Activated naive CD8-positive, alpha-beta T cell treated with anti-CD3 and anti-CD28 coated beads, Interleukin-2, amount 10 ng/mL, durations not matched to agents 7 days and 5 days (primary cell): Measurements from ENCODE around the gene PRR20E. TPM values are rescaled to one million over a fixed set of nuclear protein-coding genes. Genes with fewer than 3 reads are reported as not detected.
"Not testable (repeated sequence)": the region's sequence is repeated elsewhere in the genome, so short reads cannot be mapped to it uniquely, and the experiment has no call there.

Source experiments
- ATAC-seq: fragments of 150-1000 bp; cut with Tn5 transposase; one replicate; pipeline ENCODE4 v1.10.0; 2021; ENCODE audit warnings: low read depth, moderate library complexity
- POLR2A ChIA-PET: fragments of 350-600 bp; sonication (Branson Sonifier 250); formaldehyde crosslinking; loops from one replicate; lab custom pipeline; 2021; ENCODE audit warnings: antibody characterized with exemption; lab: Charles Lee
- DNase-seq: peaks from one replicate; pipeline ENCODE4 v3.0.0; 2021
- H3K27ac Mint-ChIP-seq: one replicate; pipeline ENCODE4 v1.8.0; 2022; ENCODE audit warnings: mild to moderate bottlenecking, mixed read lengths
- H3K27me3 Mint-ChIP-seq: one replicate; pipeline ENCODE4 v1.8.0; 2022; ENCODE audit warnings: mild to moderate bottlenecking, moderate library complexity, mixed read lengths
- H3K36me3 Mint-ChIP-seq: one replicate; pipeline ENCODE4 v1.8.0; 2021; ENCODE audit warnings: mild to moderate bottlenecking, mixed read lengths
- H3K4me1 Mint-ChIP-seq: one replicate; pipeline ENCODE4 v1.8.0; 2021; ENCODE audit warnings: mixed read lengths
- H3K4me3 Mint-ChIP-seq: one replicate; pipeline ENCODE4 v1.8.0; 2022; ENCODE audit warnings: mild to moderate bottlenecking, moderate library complexity, mixed read lengths
- H3K9me3 Mint-ChIP-seq: one replicate; pipeline ENCODE4 v1.8.0; 2021; ENCODE audit warnings: mixed read lengths
- total RNA-seq, 2 experiments: library from RNA; stranded (reverse); gene quantifications; one replicate each; pipeline ENCODE4 v1.2.3, GENCODE V29; 2021

Gene PRR20E
- not detected for total RNA-seq

- H3K9me3 Mint-ChIP-seq, DNase-seq, H3K27ac Mint-ChIP-seq, ATAC-seq, H3K4me3 Mint-ChIP-seq, POLR2A ChIA-PET, H3K36me3 Mint-ChIP-seq, H3K4me1 Mint-ChIP-seq, H3K27me3 Mint-ChIP-seq: not testable (repeated sequence)
These were observed at the start of gene PRR20E for GRCh38 chr13:57166897-57167296. PRR20E (plus strand) TSS chr13:57167197; CDS start chr13:57167584, 387 bp downstream.

DNA sequence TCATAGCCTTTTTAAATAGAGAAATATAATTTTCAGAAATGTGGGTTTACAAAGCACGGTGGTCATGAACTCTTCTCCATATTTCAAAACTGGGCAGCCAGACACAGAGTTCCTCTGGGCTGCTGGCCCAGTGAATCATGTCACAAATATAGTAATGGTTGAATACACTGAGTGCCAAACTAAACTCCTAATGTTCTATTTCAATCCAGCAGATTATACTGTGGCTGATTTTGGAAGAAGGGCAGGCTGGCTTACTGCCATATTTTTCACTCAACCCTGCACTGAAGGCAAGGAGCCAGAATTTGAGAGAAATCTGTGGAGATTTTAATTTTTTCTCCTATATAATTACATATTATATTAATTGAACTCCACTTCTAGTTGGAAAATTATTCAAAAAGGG, 43.3 kb upstream of the PRR20E start:
- Mint-ChIP-seq H3K27ac (no peak overlapping the region), H3K4me3 (no peak overlapping the region), H3K4me1 (no peaks in the 10 kb centered on the region), H3K27me3 (no peaks in the 10 kb centered on the region), H3K9me3 (peaks cover 3% of the 10 kb centered on the region), H3K36me3 (no peaks in the 10 kb centered on the region)
- POLR2A ChIA-PET = no interaction called here
- no peak for ATAC-seq
- no peak for DNase-seq

DNA sequence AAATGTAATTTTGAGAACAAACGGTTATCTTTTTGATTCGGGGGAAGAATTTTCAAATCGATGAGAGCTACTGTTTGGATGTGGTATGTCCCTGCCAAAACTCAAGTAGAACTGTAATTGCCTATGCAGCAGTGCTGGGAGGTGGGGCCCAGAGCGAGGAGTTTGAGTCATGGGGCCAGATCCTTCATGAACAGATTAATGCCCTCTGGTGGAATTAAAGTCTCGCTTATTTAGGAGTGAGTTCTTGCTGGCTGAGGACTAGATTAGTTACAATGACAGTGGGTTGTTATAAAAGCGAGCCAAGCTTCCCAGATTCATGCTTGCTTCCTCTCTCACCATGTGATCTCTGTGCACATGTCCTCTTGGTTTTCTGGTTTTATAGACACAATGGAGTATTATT, 38.1 kb upstream of the PRR20E start:
- H3K4me3 Mint-ChIP-seq = no peak overlapping the region
- no peaks in the 10 kb centered on the region for H3K4me1 Mint-ChIP-seq
- H3K9me3 Mint-ChIP-seq = no peaks in the 10 kb centered on the region
- POLR2A ChIA-PET = no interaction called here
- no peaks in the 10 kb centered on the region for H3K36me3 Mint-ChIP-seq
- no peak overlapping the region for H3K27ac Mint-ChIP-seq
- no peak for DNase-seq
- ATAC-seq = no peak
- no peaks in the 10 kb centered on the region for H3K27me3 Mint-ChIP-seq

- POLR2A ChIA-PET = no interaction called here
- no peaks in the 10 kb centered on the region for H3K27me3 Mint-ChIP-seq
- ATAC-seq = no peak
- no peak overlapping the region for H3K4me3 Mint-ChIP-seq
- no peaks in the 10 kb centered on the region for H3K36me3 Mint-ChIP-seq
- H3K4me1 Mint-ChIP-seq = no peaks in the 10 kb centered on the region
- peaks cover 2% of the 10 kb centered on the region for H3K9me3 Mint-ChIP-seq
- no peak overlapping the region for H3K27ac Mint-ChIP-seq
- DNase-seq = no peak
These were observed 30.9 kb upstream of the PRR20E start for GRCh38 chr13:57136093-57136492.

DNA sequence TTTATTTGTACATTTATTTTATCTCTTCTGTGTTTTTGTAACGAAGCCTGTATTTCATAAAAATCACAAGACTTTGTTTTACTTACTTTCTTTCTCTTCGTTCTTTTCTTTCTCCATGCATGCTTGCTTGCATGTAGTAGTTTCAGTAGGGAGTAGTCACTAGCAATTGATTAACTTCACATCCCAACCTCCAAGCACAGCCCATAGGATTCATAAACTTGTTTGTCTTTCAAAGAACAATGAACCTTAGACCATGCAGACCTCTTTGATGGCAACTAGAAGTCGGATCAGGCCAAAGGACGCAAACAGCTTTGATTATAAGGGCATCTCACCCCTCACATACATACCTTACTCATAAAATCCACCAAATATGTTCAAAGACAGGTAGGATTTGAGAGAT, 29.4 kb upstream of the PRR20E start:
- POLR2A ChIA-PET = no interaction called here
- H3K4me1 Mint-ChIP-seq = no peaks in the 10 kb centered on the region

GRCh38 chr13:57138988-57139387, 28.0 kb upstream of the PRR20E start:
- Mint-ChIP-seq H3K4me3 (no peak overlapping the region), H3K9me3 (peaks cover 2% of the 10 kb centered on the region)
- ATAC-seq = no peak

More for the DNA sequence above, 29.4 kb upstream of the PRR20E start:
- Mint-ChIP-seq H3K36me3 (no peaks in the 10 kb centered on the region), H3K27ac (no peak overlapping the region), H3K27me3 (no peaks in the 10 kb centered on the region), H3K9me3 (peaks cover 2% of the 10 kb centered on the region), H3K4me3 (no peak overlapping the region)
- ATAC-seq (no peak), DNase-seq (no peak)

DNA sequence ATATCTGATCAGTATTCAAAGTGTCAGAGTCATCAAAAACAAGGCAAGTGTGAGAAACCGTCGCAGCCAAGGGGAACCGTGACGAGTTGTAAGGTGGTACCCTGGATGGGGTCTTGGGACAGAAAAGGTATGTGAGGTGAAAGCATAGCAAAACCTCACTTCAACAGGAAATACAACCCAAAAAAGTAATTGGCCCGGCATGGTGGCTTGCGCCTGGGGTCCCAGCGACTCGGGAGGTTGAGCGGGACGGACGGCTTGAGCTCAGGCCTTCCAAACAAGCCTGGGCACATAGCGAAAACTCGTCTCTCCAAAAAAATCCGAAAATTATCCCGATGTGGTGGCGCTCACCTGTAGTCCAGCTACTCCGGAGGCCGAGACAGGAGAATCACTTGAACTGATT, 27.2 kb upstream of the PRR20E start:
- DNase-seq, H3K27me3 Mint-ChIP-seq, ATAC-seq, POLR2A ChIA-PET, H3K27ac Mint-ChIP-seq, H3K4me3 Mint-ChIP-seq, H3K9me3 Mint-ChIP-seq, H3K36me3 Mint-ChIP-seq, H3K4me1 Mint-ChIP-seq: not testable (repeated sequence)

More at GRCh38 chr13:57138988-57139387, 28.0 kb upstream of the PRR20E start:
- Mint-ChIP-seq H3K27me3 (no peaks in the 10 kb centered on the region), H3K36me3 (no peaks in the 10 kb centered on the region), H3K27ac (no peak overlapping the region), H3K4me1 (no peaks in the 10 kb centered on the region)
- POLR2A ChIA-PET = no interaction called here
- DNase-seq = no peak

GRCh38 chr13:57140235-57140968, 26.6 kb upstream of the PRR20E start, which contains the start of gene PRR20A:
PRR20A (plus strand) TSS chr13:57140918; CDS start chr13:57141305, 387 bp downstream.
- H3K27me3 Mint-ChIP-seq, H3K36me3 Mint-ChIP-seq, H3K4me3 Mint-ChIP-seq, H3K4me1 Mint-ChIP-seq, DNase-seq, H3K9me3 Mint-ChIP-seq, ATAC-seq, H3K27ac Mint-ChIP-seq, POLR2A ChIA-PET: not testable (repeated sequence)

DNA sequence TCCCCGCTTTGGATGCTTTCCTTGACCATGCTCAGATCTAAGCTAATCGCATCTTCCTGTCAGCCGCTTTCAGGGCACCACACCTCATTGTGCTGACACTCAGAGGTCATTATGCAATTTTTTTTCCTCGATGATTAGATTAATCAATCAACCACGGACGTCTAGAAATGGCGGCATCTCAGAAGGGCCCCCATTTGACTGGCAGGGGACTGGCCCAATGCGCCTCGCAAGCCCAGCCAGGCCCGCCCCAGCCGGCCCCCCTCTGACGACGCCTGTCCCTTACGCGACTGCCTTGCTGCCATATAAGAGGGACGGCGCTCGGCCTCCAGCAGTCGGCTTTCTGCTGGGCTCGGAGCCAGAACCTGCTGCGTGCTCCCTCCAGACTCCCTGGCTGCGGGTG, 19.8 kb upstream of the PRR20E start, which contains the start of gene PRR20B:
TSS of gene PRR20B (plus strand) at position 301 of the 400 bp plus-strand sequence. CDS start 387 bp downstream, outside the sequence.
- ATAC-seq, H3K9me3 Mint-ChIP-seq, H3K4me3 Mint-ChIP-seq, H3K4me1 Mint-ChIP-seq, POLR2A ChIA-PET, DNase-seq, H3K27ac Mint-ChIP-seq, H3K36me3 Mint-ChIP-seq, H3K27me3 Mint-ChIP-seq: not testable (repeated sequence)

DNA sequence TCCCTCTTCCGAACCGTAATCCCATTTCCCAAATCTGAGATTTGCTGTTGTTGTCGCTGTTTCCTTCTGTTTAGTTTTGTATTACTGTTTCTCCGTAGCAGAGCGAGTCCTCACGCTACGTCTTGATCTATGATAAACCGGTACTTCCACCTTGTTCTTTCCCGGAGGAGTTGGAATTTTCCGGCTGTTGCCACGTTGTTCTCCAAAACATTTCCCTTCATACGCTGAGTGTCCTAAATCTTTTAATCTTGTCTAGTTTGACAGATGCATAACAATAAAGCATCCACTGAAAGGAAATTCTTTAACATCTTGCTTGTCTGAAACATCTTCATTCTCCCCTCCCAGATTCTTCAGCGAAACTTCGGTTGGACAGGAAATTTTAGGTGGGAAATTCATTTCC, 18.9 kb upstream of the PRR20E start:
- ATAC-seq, H3K36me3 Mint-ChIP-seq, H3K4me3 Mint-ChIP-seq, H3K27me3 Mint-ChIP-seq, H3K27ac Mint-ChIP-seq, POLR2A ChIA-PET, H3K9me3 Mint-ChIP-seq, DNase-seq, H3K4me1 Mint-ChIP-seq: not testable (repeated sequence)

DNA sequence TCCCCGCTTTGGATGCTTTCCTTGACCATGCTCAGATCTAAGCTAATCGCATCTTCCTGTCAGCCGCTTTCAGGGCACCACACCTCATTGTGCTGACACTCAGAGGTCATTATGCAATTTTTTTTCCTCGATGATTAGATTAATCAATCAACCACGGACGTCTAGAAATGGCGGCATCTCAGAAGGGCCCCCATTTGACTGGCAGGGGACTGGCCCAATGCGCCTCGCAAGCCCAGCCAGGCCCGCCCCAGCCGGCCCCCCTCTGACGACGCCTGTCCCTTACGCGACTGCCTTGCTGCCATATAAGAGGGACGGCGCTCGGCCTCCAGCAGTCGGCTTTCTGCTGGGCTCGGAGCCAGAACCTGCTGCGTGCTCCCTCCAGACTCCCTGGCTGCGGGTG, 13.2 kb upstream of the PRR20E start, which contains the start of gene PRR20C:
TSS of gene PRR20C (plus strand) at position 301 of the 400 bp plus-strand sequence. CDS start 387 bp downstream, outside the sequence.
- H3K27me3 Mint-ChIP-seq, H3K4me3 Mint-ChIP-seq, DNase-seq, H3K27ac Mint-ChIP-seq, H3K9me3 Mint-ChIP-seq, H3K4me1 Mint-ChIP-seq, ATAC-seq, POLR2A ChIA-PET, H3K36me3 Mint-ChIP-seq: not testable (repeated sequence)

GRCh38 chr13:57160332-57160731, 6.7 kb upstream of the PRR20E start, which contains the start of gene PRR20D:
PRR20D (plus strand) TSS chr13:57160632; CDS start chr13:57161019, 387 bp downstream.
- DNase-seq, H3K9me3 Mint-ChIP-seq, H3K4me1 Mint-ChIP-seq, ATAC-seq, POLR2A ChIA-PET, H3K4me3 Mint-ChIP-seq, H3K27ac Mint-ChIP-seq, H3K27me3 Mint-ChIP-seq, H3K36me3 Mint-ChIP-seq: not testable (repeated sequence)

DNA sequence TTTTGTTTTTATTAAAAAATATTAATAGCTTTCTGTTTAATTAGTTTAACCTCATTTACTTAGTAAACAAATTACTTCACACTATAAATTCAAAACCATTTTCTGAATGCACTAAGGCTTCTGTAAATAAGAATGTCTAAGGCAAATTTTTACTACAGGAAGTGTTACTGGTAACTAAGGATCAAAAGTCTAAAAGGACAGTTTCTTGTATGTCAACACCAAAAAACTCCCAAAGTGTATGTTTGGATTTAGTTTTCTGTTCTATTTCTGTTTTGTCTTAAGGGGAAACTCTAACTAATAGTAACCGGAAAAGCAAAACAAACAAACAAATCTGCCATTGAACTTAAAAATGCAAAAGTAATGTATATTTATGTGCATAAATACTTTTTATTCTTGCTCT, 24.7 kb downstream of the PRR20E start:
- Mint-ChIP-seq H3K4me1 (no peaks in the 10 kb centered on the region), H3K27ac (no peak overlapping the region), H3K36me3 (no peaks in the 10 kb centered on the region), H3K9me3 (peaks cover 3% of the 10 kb centered on the region), H3K27me3 (no peaks in the 10 kb centered on the region), H3K4me3 (no peak overlapping the region)
- POLR2A ChIA-PET = no interaction called here
- ATAC-seq (no peak), DNase-seq (no peak)

DNA sequence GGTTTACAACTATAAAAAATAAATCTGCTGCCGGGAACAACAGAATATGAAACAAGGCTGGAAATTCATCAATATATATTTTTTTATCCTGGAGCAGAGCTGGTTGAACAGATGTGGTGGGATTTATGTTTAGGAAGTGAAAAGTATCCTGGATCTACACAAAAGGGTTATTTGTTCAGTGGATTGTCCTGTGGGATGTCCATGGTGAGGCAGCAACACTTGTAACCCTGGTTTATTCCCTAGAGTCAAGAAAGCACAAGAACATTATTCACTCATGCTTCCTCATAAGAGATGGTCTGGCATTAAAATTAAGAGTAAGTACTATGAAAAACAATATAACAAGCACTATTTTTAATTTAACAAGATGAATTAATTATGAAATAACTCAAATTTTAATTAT, 46.0 kb downstream of the PRR20E start:
- Mint-ChIP-seq H3K27me3 (no peaks in the 10 kb centered on the region), H3K4me1 (no peaks in the 10 kb centered on the region), H3K36me3 (no peaks in the 10 kb centered on the region), H3K4me3 (no peak overlapping the region), H3K9me3 (peaks cover 2% of the 10 kb centered on the region), H3K27ac (no peak overlapping the region)
- ATAC-seq = no peak
- no peak for DNase-seq
- POLR2A ChIA-PET = no interaction called here
